ENCODE results near the gene ANXA2R. TPM values are rescaled to one million over a fixed set of nuclear protein-coding genes. Genes with fewer than 3 reads are reported as not detected.

Gene ANXA2R
- total and polyA plus RNA-seq, 9 of the 15 experiments (the other 6 are each of a cell fraction or from before 2014, with no cell fraction given) = 2.1 to 4.8 (median 3.4) TPM

GRCh38 chr5:43045236-43045635, 5.1 kb upstream of the ANXA2R start (continued):
- TF ChIP-seq, protein P1, sequence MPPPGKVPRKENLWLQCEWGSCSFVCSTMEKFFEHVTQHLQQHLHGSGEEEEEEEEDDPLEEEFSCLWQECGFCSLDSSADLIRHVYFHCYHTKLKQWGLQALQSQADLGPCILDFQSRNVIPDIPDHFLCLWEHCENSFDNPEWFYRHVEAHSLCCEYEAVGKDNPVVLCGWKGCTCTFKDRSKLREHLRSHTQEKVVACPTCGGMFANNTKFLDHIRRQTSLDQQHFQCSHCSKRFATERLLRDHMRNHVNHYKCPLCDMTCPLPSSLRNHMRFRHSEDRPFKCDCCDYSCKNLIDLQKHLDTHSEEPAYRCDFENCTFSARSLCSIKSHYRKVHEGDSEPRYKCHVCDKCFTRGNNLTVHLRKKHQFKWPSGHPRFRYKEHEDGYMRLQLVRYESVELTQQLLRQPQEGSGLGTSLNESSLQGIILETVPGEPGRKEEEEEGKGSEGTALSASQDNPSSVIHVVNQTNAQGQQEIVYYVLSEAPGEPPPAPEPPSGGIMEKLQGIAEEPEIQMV (tag; conservative IDR thresholded peaks at IDR 0.05; ENCODE audit: low read depth) = no peak
- TF ChIP-seq SAFB (IDR thresholded peaks at IDR 0.05; ENCODE audit: borderline replicate concordance, low read depth, low read length) = no peak

DNA sequence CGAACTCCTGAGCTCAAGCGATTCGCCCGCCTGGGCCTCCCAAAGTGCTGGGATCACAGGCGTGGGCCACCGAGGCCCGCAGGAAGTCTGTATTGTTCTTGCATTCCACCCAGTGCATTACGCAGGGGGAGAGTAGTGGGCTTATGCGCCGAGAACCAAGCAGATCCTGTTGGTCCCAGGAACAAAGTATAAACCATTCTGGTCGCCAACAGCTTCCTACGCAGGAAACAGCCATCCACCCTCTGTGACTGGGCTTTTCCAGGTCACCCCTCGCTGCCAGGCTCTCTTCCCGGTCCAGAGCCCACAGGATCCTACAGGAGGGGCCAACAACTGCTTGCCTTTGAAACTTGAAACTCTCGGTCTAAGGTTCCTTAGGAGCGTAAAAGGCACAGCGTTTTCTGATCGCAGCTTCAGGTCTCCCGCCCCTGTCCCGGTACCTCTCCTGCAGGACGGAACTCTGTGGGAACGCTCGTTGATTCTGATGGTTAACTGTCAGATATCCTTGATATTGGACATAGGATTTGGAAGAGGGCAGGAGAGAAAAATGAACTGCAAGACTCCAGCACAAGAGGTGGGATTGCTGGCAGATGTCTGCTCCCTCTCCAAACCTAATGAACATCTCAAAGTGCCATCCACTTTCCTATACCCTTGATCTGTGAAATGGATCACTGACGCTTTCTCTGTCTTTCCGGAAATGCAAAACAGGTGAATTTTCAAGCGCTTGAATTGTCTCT, 4.2 kb upstream of the ANXA2R start:
- no TSS peak for BruUV-seq (replicated peaks)
- no peaks in the 10 kb centered on the region for H3K27me3 ChIP-seq (ENCODE audit: control insufficient read depth in 2 of 2, insufficient read depth in 2 of 2, low read length in 2 of 2)
- FAIRE-seq (no peak), DNase-seq (ENCODE audit: extremely low read depth in 1 of 4, low spot score in 3 of 4) (no peak), ATAC-seq (no peak)
- no peaks in the 10 kb centered on the region for H4K20me1 ChIP-seq (replicated peaks; ENCODE audit: control insufficient read depth, insufficient read depth, low read length)
- H3K79me2 ChIP-seq (ENCODE audit: control insufficient read depth, insufficient read depth, low read length) = peaks cover 44% of the 10 kb centered on the region
- H3K4me3 ChIP-seq = no peak overlapping the region
- 91% methylated on average over 25 of the region's 26 CpGs for WGBS (ENCODE audit: insufficient coverage, low coverage, missing lambda C conversion rate)
- H3K9ac ChIP-seq (ENCODE audit: insufficient read depth in 1 of 2, low read depth in 2 of 2, low read length in 2 of 2) = peak overlapping the region in 1 of 2 experiments; percentile 53; a peak in 1 of 4 replicates
- peaks cover 6 to 26% of the 10 kb centered on the region in 2 experiments; a peak in 4 of 5 replicates for H3K4me1 ChIP-seq (replicated peaks in 1 of 2; ENCODE audit: control insufficient read depth in 2 of 2, insufficient read depth in 2 of 2, low read length in 2 of 2)
- H3K4me2 ChIP-seq (ENCODE audit: insufficient read depth, low read length) = 0 out of 2 replicates have a peak overlapping the region, but pooled peaks have one; percentile 23
- H3K9me3 ChIP-seq (replicated peaks; ENCODE audit: control insufficient read depth, insufficient read depth, low read depth, low read length) = no peaks in the 10 kb centered on the region; the same call in 1 of the 2 replicates
- no peak overlapping the region for H3K27ac ChIP-seq (ENCODE audit: extremely low read depth, low read depth, low read length)
- peaks cover 13% of the 10 kb centered on the region; the same call in 2 of the 3 replicates for H3K36me3 ChIP-seq (ENCODE audit: control insufficient read depth, insufficient read depth, low read length)
- TF ChIP-seq ZNF655 (CRISPR knock-in tag; IDR thresholded peaks at IDR 0.05) = no peak
- no peak for TF ChIP-seq AFF1 (IDR thresholded peaks at IDR 0.05; ENCODE audit: low read depth in 1 of 2, partially characterized antibody in 2 of 2)
- TF ChIP-seq RBFOX2 (IDR thresholded peaks at IDR 0.05; ENCODE audit: low read depth, low read length) = peak; percentile 56; the same call in 1 of the 2 replicates
- CTCF ChIA-PET (ENCODE audit: low intra/inter-chr PET ratio) = no interaction called here
- no peak overlapping the region for H2AFZ ChIP-seq (ENCODE audit: low read depth, low read length)
- POLR2A ChIA-PET = interaction anchor here (4.3 kb wide), 1 partner anchor 21 kb away, joined by 38 read pairs; no protein-coding TSS in a partner anchor
- intact Hi-C loops (cut with micrococcal nuclease) (loop anchor here (10.0 kb wide), 2 partner anchors 290 to 460 kb away; partner anchors contain the start of gene CCDC152), in situ Hi-C loops (cut with MboI) (loop anchor here (5.0 kb wide), 1 partner anchor 137 kb away; no protein-coding TSS in a partner anchor)
- no peaks in the 10 kb centered on the region for H3K9me1 ChIP-seq (ENCODE audit: control insufficient read depth, insufficient read depth, low read length)

Data from K562 (cell line).